HG03457 (cell line): ENCODE results near the gene STING1.
A peak's percentile ranks its signal among the peaks of the same experiment; 100 is the strongest.
"Not testable (repeated sequence)": the region's sequence is repeated elsewhere in the genome, so short reads cannot be mapped to it uniquely, and the experiment has no call there.

Experiments used
- ATAC-seq: cut with Tn5 transposase; IDR thresholded peaks from one replicate; pipeline ENCODE4 v1.9.1; 2021; ENCODE audit warnings: moderate number of reproducible peaks; ENCODE audit not compliant: unreplicated experiment

STING1 gene

GRCh38 chr5:139440416-139440815, 42.1 kb downstream of the STING1 start:
- not testable (repeated sequence) for ATAC-seq

DNA sequence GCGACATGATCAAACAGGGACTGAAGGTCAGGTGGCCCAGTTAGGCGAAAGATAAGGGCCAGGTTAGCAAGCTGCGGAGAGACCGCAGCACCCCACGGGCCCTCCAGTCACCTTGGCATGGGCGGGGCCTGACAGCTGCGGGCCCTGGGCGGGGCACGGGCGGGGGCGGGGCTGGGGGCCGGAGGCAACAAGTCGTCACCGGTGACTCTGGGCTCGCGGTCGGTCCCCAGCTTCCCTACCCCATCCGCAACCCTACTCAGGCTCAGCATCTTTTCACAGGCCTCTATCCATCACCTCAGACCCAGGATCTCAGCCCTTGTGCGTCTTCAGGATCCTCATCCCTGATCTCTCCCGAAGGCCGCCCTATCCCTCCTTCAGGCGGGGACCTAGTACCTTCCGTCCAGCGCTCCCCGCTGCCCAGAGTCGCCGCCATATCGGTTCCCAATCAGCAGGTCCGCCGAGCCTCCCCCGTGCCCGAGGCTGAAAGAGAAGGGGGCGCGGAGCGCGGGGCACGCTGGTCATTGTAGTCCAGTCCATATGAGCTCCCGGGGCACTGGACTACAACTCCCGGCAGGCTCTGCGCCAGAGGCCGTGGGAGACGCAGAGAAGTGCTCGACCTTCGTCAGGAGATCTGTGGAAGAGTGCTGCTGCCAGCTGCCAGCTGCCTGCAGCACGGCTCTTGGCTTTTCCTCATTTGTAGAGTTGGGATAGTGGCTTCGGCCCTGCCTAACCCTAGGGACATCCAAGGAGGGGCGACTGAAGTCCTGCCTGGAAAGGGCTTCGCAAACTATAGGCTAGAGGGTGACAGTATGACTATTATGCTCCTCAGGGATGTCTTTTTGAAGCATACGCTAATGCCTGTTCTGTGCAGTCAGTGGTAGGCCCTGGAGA, 43.3 kb downstream of the STING1 start, which contains the start of gene DNAJC18:
TSS of gene DNAJC18 (minus strand) at position 513 of the 891 bp plus-strand sequence. CDS start at position 433, 80 bp downstream.
- ATAC-seq: peak; percentile 74

- ATAC-seq: no peak
Measured at GRCh38 chr5:139438707-139439012, 43.9 kb downstream of the STING1 start.

GRCh38 chr5:139435676-139436075, 46.9 kb downstream of the STING1 start:
- no peak for ATAC-seq

DNA sequence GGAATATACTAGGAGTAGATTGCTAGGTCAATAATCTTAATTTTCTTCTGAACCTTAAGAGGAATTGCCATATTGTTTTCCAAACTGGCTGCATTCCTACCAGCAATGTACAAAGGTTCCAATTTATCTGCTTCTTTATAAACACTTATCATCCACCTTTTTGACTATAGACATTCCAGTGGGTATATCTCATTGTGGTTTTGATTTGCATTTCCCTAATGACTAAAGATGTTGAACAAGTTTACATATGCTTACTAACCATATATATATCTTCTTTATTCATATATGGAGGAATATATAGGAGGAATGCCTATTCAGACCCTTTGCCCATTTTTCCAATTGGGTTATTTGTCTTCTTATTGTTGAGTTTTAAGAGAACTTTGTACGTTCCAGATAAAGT, 50.9 kb downstream of the STING1 start:
- ATAC-seq: no peak

DNA sequence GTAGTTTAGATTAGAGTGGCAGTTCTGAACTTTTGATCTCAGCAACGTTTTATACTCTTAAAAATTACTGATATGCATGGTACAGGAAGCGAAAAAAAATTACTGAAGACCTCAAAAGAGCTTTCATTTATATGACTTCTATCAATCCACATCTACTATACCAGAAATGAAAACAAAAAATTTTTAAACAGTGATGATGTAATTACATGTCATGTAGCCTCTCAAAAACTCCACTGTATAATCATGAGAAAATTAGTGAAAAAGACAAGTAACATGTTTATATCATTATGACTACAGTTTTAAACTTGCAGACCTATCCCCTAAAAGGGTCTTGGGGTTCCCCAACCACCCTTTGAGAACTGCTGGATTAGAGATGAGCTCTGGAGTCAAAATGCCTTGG, 52.5 kb downstream of the STING1 start:
- no peak for ATAC-seq

DNA sequence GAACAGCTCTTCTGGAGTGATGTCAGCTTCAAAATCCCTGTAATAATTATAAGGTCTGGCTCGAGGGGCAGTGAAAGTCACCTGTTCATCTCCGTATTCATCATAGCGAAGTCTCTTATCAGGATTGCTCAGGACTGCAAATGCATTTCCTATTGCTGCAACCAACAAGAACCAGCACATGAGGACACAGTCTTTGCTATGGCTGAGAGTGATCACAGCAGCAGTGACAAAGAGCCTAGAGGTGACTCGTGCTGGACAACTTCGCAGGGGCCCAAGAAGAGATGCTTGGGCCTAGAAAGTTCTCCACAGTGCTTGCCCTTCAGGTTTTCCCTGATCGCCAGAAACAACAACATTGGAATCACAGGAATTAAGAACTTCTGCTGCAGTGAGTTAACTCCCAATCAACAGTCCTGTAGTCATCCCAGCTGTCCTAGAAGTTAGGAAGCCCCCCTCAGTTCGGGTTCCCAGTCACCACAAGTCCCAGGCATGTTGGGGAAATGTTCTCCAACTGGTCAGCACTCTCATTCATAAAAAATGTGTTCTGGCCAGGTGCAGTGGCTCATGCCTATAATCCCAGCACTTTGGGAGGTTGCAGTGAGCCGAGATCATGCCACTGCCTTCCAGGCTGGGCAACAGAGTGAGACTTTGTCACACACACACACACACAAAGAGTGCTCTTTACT, 56.2 kb downstream of the STING1 start:
- no peak for ATAC-seq
